KMS-11 (cell line): ENCODE measurements around the gene STX18.

Experiments
- H2AFZ ChIP-seq: fragments of 200-600 bp; sonication (generic); 2 replicates; pipeline ENCODE4 v1.6.1; 2016; ENCODE audit warnings: antibody characterized with exemption, mixed run types, low read depth
- H3K27ac ChIP-seq: fragments of 200-600 bp; sonication (generic); 2 replicates; pipeline ENCODE4 v1.6.1; 2016; ENCODE audit warnings: mild to moderate bottlenecking, mixed run types
- H3K27me3 ChIP-seq: fragments of 200-600 bp; sonication (generic); 2 replicates; pipeline ENCODE4 v1.6.1; 2017; ENCODE audit warnings: mild to moderate bottlenecking, low read depth, mixed run types, moderate library complexity; ENCODE audit not compliant: insufficient read depth
- H3K36me3 ChIP-seq: fragments of 200-600 bp; sonication (generic); 2 replicates; pipeline ENCODE4 v1.6.1; 2017; ENCODE audit warnings: mild to moderate bottlenecking, mixed run types; ENCODE audit not compliant: insufficient read depth
- H3K4me1 ChIP-seq: fragments of 200-600 bp; sonication (generic); 2 replicates; pipeline ENCODE4 v1.6.1; 2016; ENCODE audit warnings: mild to moderate bottlenecking, low read depth, mixed run types; ENCODE audit not compliant: poor library complexity, severe bottlenecking
- H3K4me2 ChIP-seq: fragments of 200-600 bp; sonication (generic); 2 replicates; pipeline ENCODE4 v1.7.0; 2016; ENCODE audit warnings: mild to moderate bottlenecking, mixed run types
- H3K4me3 ChIP-seq: fragments of 200-600 bp; sonication (generic); IDR thresholded peaks from 2 replicates; pipeline ENCODE4 v1.6.1; 2017; ENCODE audit warnings: low read depth, low read length, mixed read lengths; ENCODE audit not compliant: insufficient read depth
- H3K79me2 ChIP-seq: fragments of 200-600 bp; sonication (generic); 2 replicates; pipeline ENCODE4 v1.6.1; 2016; ENCODE audit warnings: low read depth, mixed run types; ENCODE audit not compliant: insufficient read depth
- H3K9ac ChIP-seq: fragments of 200-600 bp; sonication (generic); 2 replicates; pipeline ENCODE4 v1.6.1; 2016; ENCODE audit warnings: mild to moderate bottlenecking, mixed run types
- H4K20me1 ChIP-seq: fragments of 200-600 bp; sonication (generic); 2 replicates; pipeline ENCODE4 v1.6.1; 2016; ENCODE audit warnings: mild to moderate bottlenecking, mixed run types; ENCODE audit not compliant: insufficient read depth
- CTCF ChIP-seq: fragments of 200-600 bp; sonication (generic); conservative IDR thresholded peaks from 2 replicates; pipeline ENCODE4 v1.6.1; 2017; ENCODE audit warnings: low read depth, mild to moderate bottlenecking, antibody characterized with exemption, low read length, moderate library complexity, mixed read lengths

Gene STX18

GRCh38 chr4:4502694-4503311, 39.0 kb downstream of the STX18 start:
- no peak overlapping the region for H3K9ac ChIP-seq

GRCh38 chr4:4501679-4502078, 40.2 kb downstream of the STX18 start:
- Histone ChIP-seq H3K36me3 (no peaks in the 10 kb centered on the region), H3K4me2 (no peak overlapping the region), H3K4me3 (no peak overlapping the region), H3K79me2 (no peaks in the 10 kb centered on the region), H3K27me3 (no peaks in the 10 kb centered on the region), H3K27ac (no peak overlapping the region), H4K20me1 (no peaks in the 10 kb centered on the region), H3K9ac (no peak overlapping the region), H3K4me1 (no peaks in the 10 kb centered on the region), H2AFZ (no peak overlapping the region)
- no peak for TF ChIP-seq CTCF

More at GRCh38 chr4:4502694-4503311, 39.0 kb downstream of the STX18 start:
- no peak overlapping the region for H2AFZ ChIP-seq
- no peaks in the 10 kb centered on the region for H4K20me1 ChIP-seq
- H3K4me1 ChIP-seq: no peaks in the 10 kb centered on the region
- no peak overlapping the region for H3K4me3 ChIP-seq
- no peak overlapping the region for H3K4me2 ChIP-seq
- no peaks in the 10 kb centered on the region for H3K36me3 ChIP-seq
- no peaks in the 10 kb centered on the region for H3K79me2 ChIP-seq
- no peak for TF ChIP-seq CTCF
- no peaks in the 10 kb centered on the region for H3K27me3 ChIP-seq
- H3K27ac ChIP-seq: no peak overlapping the region

- no peaks in the 10 kb centered on the region for H4K20me1 ChIP-seq
- no peaks in the 10 kb centered on the region for H3K27me3 ChIP-seq
- H3K79me2 ChIP-seq: no peaks in the 10 kb centered on the region
- TF ChIP-seq CTCF: no peak
- no peaks in the 10 kb centered on the region for H3K36me3 ChIP-seq
- H3K27ac ChIP-seq: no peak overlapping the region
- H3K9ac ChIP-seq: no peak overlapping the region
- H3K4me1 ChIP-seq: no peaks in the 10 kb centered on the region
- H3K4me3 ChIP-seq: no peak overlapping the region
- no peak overlapping the region for H2AFZ ChIP-seq
- no peak overlapping the region for H3K4me2 ChIP-seq
Measured at GRCh38 chr4:4499438-4500123, 42.3 kb downstream of the STX18 start.

- no peak overlapping the region for H3K4me3 ChIP-seq
- H3K4me2 ChIP-seq: no peak overlapping the region
- no peaks in the 10 kb centered on the region for H4K20me1 ChIP-seq
- no peaks in the 10 kb centered on the region for H3K36me3 ChIP-seq
- no peaks in the 10 kb centered on the region for H3K79me2 ChIP-seq
- H2AFZ ChIP-seq: no peak overlapping the region
- TF ChIP-seq CTCF: no peak
- peaks cover 10% of the 10 kb centered on the region for H3K4me1 ChIP-seq
- no peak overlapping the region for H3K27ac ChIP-seq
- no peaks in the 10 kb centered on the region for H3K27me3 ChIP-seq
- H3K9ac ChIP-seq: no peak overlapping the region
Measured at GRCh38 chr4:4496592-4497372, 45.1 kb downstream of the STX18 start.
